Ishikawa (cell line): ENCODE data around the gene CANT1.

Experiments used
- CEBPB ChIP-seq: IDR thresholded peaks from 2 replicates; pipeline ENCODE4 v1.6.1; 2012
- CREB1 ChIP-seq: IDR thresholded peaks from 2 replicates; pipeline ENCODE4 v1.6.1; 2012; ENCODE audit warnings: low read depth
- EGR1 ChIP-seq: IDR thresholded peaks from 2 replicates; pipeline ENCODE4 v1.6.1; 2012
- EP300 ChIP-seq: IDR thresholded peaks from 2 replicates; pipeline ENCODE4 v1.6.1; 2012; ENCODE audit warnings: borderline replicate concordance
- MAX ChIP-seq: IDR thresholded peaks from 2 replicates; pipeline ENCODE4 v1.6.1; 2012
- NFIC ChIP-seq: IDR thresholded peaks from 2 replicates; pipeline ENCODE4 v1.6.1; 2012
- TAF1 ChIP-seq: IDR thresholded peaks from 2 replicates; pipeline ENCODE4 v1.6.1; 2012; ENCODE audit warnings: low read depth, mild to moderate bottlenecking
- YY1 ChIP-seq: IDR thresholded peaks from 2 replicates; pipeline ENCODE4 v1.6.1; 2012; ENCODE audit warnings: low read depth
- ZBTB7A ChIP-seq: IDR thresholded peaks from 2 replicates; pipeline ENCODE4 v1.6.1; 2012; ENCODE audit warnings: low read depth
- TF ChIP-seq, protein P1 (sequence below): IDR thresholded peaks from 2 replicates; pipeline ENCODE4 v1.6.1; 2012; ENCODE audit warnings: low read depth, mild to moderate bottlenecking

DNA sequence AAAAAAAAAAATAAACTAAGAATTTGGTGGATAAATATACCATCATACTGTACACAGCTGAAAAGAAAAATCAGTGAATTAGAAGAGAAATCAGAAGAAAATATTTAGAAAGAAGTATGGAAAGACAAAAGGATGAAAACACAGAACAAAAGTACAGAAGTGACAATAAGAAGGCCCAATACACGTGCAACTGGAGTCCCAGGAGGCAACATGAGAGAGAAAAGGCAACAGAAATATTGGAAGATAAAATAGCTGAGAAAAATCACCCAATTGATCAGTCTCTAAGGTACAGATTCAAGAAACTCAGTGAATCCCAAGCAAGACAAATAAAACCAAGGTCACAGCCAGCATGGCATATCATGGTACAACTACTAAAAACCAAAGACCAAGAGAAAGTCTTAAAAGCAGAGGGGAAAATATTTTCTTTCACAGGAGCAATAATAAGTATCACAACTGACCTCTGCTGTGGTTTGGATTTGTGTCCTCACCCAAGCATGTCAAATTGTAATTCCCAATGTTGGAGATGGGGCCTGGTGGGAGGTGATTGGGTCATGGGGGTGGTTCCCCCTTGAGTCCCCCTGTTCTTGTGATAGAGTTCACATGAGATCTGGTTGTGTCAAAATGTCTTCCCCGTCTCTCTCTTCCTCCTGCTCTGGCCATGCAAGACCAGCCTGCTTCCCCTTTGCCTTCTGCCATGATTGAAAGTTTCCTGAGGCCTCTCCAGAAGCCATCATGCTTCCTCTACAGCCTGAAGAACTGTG, 44.8 kb upstream of the CANT1 start:
- TF ChIP-seq MAX = no peak
- no peak for TF ChIP-seq CEBPB
- TF ChIP-seq, protein P1, sequence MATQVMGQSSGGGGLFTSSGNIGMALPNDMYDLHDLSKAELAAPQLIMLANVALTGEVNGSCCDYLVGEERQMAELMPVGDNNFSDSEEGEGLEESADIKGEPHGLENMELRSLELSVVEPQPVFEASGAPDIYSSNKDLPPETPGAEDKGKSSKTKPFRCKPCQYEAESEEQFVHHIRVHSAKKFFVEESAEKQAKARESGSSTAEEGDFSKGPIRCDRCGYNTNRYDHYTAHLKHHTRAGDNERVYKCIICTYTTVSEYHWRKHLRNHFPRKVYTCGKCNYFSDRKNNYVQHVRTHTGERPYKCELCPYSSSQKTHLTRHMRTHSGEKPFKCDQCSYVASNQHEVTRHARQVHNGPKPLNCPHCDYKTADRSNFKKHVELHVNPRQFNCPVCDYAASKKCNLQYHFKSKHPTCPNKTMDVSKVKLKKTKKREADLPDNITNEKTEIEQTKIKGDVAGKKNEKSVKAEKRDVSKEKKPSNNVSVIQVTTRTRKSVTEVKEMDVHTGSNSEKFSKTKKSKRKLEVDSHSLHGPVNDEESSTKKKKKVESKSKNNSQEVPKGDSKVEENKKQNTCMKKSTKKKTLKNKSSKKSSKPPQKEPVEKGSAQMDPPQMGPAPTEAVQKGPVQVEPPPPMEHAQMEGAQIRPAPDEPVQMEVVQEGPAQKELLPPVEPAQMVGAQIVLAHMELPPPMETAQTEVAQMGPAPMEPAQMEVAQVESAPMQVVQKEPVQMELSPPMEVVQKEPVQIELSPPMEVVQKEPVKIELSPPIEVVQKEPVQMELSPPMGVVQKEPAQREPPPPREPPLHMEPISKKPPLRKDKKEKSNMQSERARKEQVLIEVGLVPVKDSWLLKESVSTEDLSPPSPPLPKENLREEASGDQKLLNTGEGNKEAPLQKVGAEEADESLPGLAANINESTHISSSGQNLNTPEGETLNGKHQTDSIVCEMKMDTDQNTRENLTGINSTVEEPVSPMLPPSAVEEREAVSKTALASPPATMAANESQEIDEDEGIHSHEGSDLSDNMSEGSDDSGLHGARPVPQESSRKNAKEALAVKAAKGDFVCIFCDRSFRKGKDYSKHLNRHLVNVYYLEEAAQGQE = no peak
- no peak for TF ChIP-seq NFIC
- no peak for TF ChIP-seq EP300
- no peak for TF ChIP-seq TAF1
- TF ChIP-seq EGR1 = no peak
- TF ChIP-seq CREB1 = no peak
- TF ChIP-seq ZBTB7A = no peak
- TF ChIP-seq YY1 = no peak
